ENCODE results near the gene OR2C3.

- TF ChIP-seq KDM1A (IDR thresholded peaks at IDR 0.05; ENCODE audit: borderline replicate concordance, low read length): no peak
- TF ChIP-seq CTCF (IDR thresholded peaks at IDR 0.05; ENCODE audit: control extremely low read depth in 1 of 3, insufficient read depth in 1 of 3, low read depth in 1 of 3, low read length in 3 of 3): no peak
- no peak for TF ChIP-seq ZNF274 (IDR thresholded peaks at IDR 0.05; ENCODE audit: borderline replicate concordance, extremely low read depth, low read length)
- no peak for TF ChIP-seq POLR2AphosphoS5 (IDR thresholded peaks at IDR 0.05; ENCODE audit: low read depth, low read length)
- no peak for TF ChIP-seq POLR2A (IDR thresholded peaks at IDR 0.05; ENCODE audit: control extremely low read depth in 1 of 2, low read depth in 2 of 2, low read length in 2 of 2)
- no peak for TF ChIP-seq EP300 (IDR thresholded peaks at IDR 0.05; ENCODE audit: borderline replicate concordance in 1 of 2, low read depth in 2 of 2, low read length in 2 of 2)
These were observed 53.5 kb downstream of the OR2C3 start for GRCh38 chr1:247482747-247483146.

Data from H1 (cell line).